Ishikawa (cell line): ENCODE results near the gene USP47.

Experiments used
- CEBPB ChIP-seq: IDR thresholded peaks from 2 replicates; pipeline ENCODE4 v1.6.1; 2012
- CREB1 ChIP-seq: IDR thresholded peaks from 2 replicates; pipeline ENCODE4 v1.6.1; 2012; ENCODE audit warnings: low read depth
- EGR1 ChIP-seq: IDR thresholded peaks from 2 replicates; pipeline ENCODE4 v1.6.1; 2012
- EP300 ChIP-seq: IDR thresholded peaks from 2 replicates; pipeline ENCODE4 v1.6.1; 2012; ENCODE audit warnings: borderline replicate concordance
- FOXM1 ChIP-seq: IDR thresholded peaks from 2 replicates; pipeline ENCODE4 v1.6.1; 2012; ENCODE audit warnings: low read depth, borderline replicate concordance
- NFIC ChIP-seq: IDR thresholded peaks from 2 replicates; pipeline ENCODE4 v1.6.1; 2012
- RAD21 ChIP-seq: IDR thresholded peaks from 2 replicates; pipeline ENCODE4 v1.6.1; 2012; ENCODE audit warnings: low read depth
- TAF1 ChIP-seq: IDR thresholded peaks from 2 replicates; pipeline ENCODE4 v1.6.1; 2012; ENCODE audit warnings: low read depth, mild to moderate bottlenecking
- TCF12 ChIP-seq: IDR thresholded peaks from 2 replicates; pipeline ENCODE4 v1.6.1; 2012; ENCODE audit warnings: low read depth
- TEAD4 ChIP-seq: IDR thresholded peaks from 2 replicates; pipeline ENCODE4 v1.6.1; 2012
- YY1 ChIP-seq: IDR thresholded peaks from 2 replicates; pipeline ENCODE4 v1.6.1; 2012; ENCODE audit warnings: low read depth
- ZBTB7A ChIP-seq: IDR thresholded peaks from 2 replicates; pipeline ENCODE4 v1.6.1; 2012; ENCODE audit warnings: low read depth
- TF ChIP-seq, protein P1 (sequence below): IDR thresholded peaks from 2 replicates; pipeline ENCODE4 v1.6.1; 2012
- TF ChIP-seq, protein P2 (sequence below): IDR thresholded peaks from 2 replicates; pipeline ENCODE4 v1.6.1; 2012; ENCODE audit warnings: low read depth, mild to moderate bottlenecking
- TF ChIP-seq, protein P3 (sequence below): IDR thresholded peaks from 2 replicates; pipeline ENCODE4 v1.6.1; 2012

Gene USP47

DNA sequence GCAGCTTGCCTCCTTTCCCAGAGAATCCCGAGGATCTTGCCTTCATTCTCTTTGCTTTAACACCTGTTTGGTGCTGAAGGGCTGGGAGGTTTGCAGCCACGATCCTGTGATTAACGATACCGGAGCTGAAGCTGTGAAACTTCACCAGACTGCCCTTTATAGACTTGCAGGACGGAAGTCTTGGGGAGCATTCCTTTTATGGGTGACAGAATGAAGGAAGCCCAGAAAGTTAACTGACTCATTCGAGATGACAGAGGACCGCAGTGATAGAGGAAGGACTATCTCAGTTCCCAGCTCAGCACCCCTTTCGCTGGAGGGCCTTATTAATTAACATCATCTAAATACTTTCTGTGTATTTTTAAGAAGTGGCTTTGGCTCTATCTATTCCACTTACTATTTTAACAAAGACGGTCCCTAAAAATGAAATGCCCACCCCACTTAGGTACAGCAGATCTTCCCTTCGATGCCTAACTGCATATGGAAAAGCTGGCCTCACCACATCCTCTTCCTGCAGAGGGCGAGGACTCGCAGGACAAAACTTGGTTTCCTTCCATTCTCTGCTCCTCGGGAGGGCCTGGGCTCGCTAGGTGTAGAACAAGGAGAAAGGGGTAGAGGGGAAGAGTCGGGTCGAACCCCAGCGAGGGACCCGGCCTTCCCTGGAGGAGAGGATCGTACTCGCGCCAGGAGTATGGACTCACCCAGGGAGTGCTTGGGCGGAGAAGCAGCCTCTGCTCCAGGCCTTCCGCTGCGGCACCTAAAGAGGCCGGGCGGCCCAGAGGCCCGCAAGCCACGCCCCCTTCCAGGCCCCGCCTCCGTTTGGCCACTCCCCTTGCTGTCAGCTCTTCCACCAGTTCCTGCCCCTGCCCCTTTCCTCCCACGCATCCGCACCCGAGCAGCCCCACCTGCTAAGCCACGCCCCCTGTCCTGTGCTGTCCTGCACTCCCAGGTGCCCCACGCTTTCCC is 30.7 kb upstream of the USP47 start:
- TF ChIP-seq, protein P1, sequence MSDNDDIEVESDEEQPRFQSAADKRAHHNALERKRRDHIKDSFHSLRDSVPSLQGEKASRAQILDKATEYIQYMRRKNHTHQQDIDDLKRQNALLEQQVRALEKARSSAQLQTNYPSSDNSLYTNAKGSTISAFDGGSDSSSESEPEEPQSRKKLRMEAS, result no peak
- TF ChIP-seq, protein P2, sequence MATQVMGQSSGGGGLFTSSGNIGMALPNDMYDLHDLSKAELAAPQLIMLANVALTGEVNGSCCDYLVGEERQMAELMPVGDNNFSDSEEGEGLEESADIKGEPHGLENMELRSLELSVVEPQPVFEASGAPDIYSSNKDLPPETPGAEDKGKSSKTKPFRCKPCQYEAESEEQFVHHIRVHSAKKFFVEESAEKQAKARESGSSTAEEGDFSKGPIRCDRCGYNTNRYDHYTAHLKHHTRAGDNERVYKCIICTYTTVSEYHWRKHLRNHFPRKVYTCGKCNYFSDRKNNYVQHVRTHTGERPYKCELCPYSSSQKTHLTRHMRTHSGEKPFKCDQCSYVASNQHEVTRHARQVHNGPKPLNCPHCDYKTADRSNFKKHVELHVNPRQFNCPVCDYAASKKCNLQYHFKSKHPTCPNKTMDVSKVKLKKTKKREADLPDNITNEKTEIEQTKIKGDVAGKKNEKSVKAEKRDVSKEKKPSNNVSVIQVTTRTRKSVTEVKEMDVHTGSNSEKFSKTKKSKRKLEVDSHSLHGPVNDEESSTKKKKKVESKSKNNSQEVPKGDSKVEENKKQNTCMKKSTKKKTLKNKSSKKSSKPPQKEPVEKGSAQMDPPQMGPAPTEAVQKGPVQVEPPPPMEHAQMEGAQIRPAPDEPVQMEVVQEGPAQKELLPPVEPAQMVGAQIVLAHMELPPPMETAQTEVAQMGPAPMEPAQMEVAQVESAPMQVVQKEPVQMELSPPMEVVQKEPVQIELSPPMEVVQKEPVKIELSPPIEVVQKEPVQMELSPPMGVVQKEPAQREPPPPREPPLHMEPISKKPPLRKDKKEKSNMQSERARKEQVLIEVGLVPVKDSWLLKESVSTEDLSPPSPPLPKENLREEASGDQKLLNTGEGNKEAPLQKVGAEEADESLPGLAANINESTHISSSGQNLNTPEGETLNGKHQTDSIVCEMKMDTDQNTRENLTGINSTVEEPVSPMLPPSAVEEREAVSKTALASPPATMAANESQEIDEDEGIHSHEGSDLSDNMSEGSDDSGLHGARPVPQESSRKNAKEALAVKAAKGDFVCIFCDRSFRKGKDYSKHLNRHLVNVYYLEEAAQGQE, result no peak
- TF ChIP-seq ZBTB7A, result no peak
- no peak for TF ChIP-seq RAD21
- TF ChIP-seq TCF12, result no peak
- TF ChIP-seq CREB1, result no peak
- no peak for TF ChIP-seq NFIC
- TF ChIP-seq, protein P3, sequence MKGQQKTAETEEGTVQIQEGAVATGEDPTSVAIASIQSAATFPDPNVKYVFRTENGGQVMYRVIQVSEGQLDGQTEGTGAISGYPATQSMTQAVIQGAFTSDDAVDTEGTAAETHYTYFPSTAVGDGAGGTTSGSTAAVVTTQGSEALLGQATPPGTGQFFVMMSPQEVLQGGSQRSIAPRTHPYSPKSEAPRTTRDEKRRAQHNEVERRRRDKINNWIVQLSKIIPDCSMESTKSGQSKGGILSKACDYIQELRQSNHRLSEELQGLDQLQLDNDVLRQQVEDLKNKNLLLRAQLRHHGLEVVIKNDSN, result no peak
- no peak; the same call in 1 of the 2 replicates for TF ChIP-seq EGR1
- no peak for TF ChIP-seq TEAD4
- TF ChIP-seq YY1, result no peak
- no peak for TF ChIP-seq EP300
- TF ChIP-seq TAF1, result no peak
- TF ChIP-seq FOXM1, result no peak
- TF ChIP-seq CEBPB, result no peak

DNA sequence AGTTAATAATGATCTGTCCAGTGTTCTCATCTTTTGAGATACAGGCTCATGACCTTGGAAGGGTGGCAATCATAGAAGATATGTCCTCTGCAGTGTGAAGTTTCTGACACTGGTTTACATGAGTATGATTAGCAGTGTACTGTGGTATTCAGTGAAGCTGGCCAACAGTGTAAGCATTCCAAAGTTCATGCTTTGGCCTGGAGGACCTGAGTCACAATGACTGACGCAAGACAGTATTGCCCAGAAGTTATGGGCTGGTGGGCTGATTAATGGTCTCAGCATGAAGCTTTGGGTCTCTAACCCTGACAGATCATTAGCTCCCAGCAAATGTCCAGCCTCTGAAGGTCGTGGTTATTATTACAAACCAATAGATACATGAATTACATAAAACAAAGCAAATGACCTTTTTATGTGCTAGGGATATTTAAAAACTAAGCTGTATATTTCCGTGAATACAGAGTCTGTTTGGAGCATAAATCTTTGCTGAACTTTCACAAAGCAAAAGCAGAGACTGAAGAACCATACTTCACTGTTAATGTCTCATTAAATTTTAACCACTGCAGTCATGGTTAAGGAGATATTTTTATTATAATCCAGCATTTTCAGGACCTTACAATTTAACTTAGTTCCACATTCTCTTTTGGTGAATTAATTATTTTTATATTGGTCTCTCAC is 28.3 kb upstream of the USP47 start:
- no peak for TF ChIP-seq TAF1
- no peak for TF ChIP-seq FOXM1
- TF ChIP-seq YY1, result no peak
- TF ChIP-seq NFIC, result no peak
- TF ChIP-seq ZBTB7A, result no peak
- no peak for TF ChIP-seq RAD21
- TF ChIP-seq, protein P2, result no peak
- no peak for TF ChIP-seq CREB1
- TF ChIP-seq, protein P3, result no peak
- no peak for TF ChIP-seq EGR1
- no peak for TF ChIP-seq TCF12
- no peak for TF ChIP-seq CEBPB
- no peak for TF ChIP-seq EP300
- TF ChIP-seq, protein P1, result no peak
- TF ChIP-seq TEAD4, result no peak

DNA sequence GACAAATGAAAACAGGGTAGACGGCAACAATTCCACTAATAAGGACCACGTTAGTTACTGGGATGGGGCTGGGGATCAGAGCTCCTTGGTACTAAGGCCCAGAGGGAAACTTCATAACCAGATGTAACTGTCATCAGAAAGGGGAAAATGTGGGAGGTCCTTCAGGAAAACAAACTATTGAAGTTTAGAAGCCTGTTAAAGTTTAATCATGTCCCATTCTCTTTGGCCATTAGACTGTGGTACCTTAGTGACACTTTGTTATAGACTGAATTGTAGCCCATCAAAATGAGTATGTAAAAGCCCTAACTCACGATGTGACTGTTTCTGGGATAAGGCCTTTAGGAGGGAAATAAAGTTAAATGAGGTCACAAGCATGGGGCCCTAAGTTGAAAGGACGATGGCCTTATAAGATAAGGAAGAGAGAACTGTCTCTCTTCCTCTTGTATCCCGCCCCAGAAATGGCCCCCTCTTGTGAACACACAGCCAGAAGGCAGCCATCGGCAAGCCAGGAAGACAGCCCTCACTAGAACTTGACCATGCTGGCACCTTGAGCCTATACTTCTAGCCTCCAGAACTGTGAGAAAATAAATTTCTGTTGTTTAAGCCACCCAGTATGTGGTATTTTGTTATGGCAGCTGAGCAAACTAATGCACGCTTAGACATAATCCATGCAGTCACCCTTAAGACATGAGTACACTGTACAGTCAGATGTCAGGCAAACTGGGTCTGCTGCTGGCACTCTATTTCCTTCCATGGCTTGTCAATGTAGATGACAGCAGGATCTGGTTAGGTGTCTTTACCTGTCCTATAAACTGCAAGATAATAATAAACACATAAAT is 26.9 kb upstream of the USP47 start:
- TF ChIP-seq TAF1 (no peak), CEBPB (no peak), ZBTB7A (no peak), CREB1 (no peak), NFIC (no peak), EP300 (no peak), TCF12 (no peak), FOXM1 (no peak), YY1 (no peak), TEAD4 (no peak), RAD21 (no peak), EGR1 (no peak)
- TF ChIP-seq, protein P3, result no peak
- TF ChIP-seq, protein P1, result no peak
- TF ChIP-seq, protein P2, result no peak
